Kidney epithelial cell (primary cell): ENCODE measurements around the gene BCAS4. TPM values are rescaled to one million over a fixed set of nuclear protein-coding genes. Genes with fewer than 3 reads are reported as not detected.

Source experiments
- DNase-seq: peaks from one replicate; pipeline ENCODE4 v3.0.0-alpha.2; 2010; ENCODE audit warnings: low read depth
- H3K27me3 ChIP-seq: 2 replicates; pipeline ENCODE4 v1.6.0; 2011; ENCODE audit warnings: low read length; ENCODE audit not compliant: control insufficient read depth, insufficient read depth
- H3K36me3 ChIP-seq: 2 replicates; pipeline ENCODE4 v1.5.1; 2011; ENCODE audit warnings: low read length; ENCODE audit not compliant: control insufficient read depth, insufficient read depth
- H3K4me3 ChIP-seq: 2 replicates; pipeline ENCODE4 v1.5.1; 2011; ENCODE audit warnings: low read depth, mild to moderate bottlenecking, control low read depth, low read length
- CTCF ChIP-seq: IDR thresholded peaks from 2 replicates; pipeline ENCODE4 v1.5.1; 2011; ENCODE audit warnings: mild to moderate bottlenecking, moderate library complexity, low read length, control low read depth, inconsistent platforms; ENCODE audit not compliant: insufficient read depth, poor library complexity, severe bottlenecking
- total RNA-seq: library from RNA; depleted of rRNA; stranded (reverse); fragments of >200 nt; gene quantifications from 2 replicates; pipeline ENCODE4 v1.2.3, GENCODE V29; 2015

BCAS4 gene
- total RNA-seq, 1 donor from 2014 or later = 28.0 TPM

- Histone ChIP-seq H3K36me3 (peaks cover 3% of the 10 kb centered on the region), H3K4me3 (no peak overlapping the region), H3K27me3 (no peaks in the 10 kb centered on the region)
- TF ChIP-seq CTCF = no peak
- DNase-seq = no peak
These were observed 98.8 kb downstream of the BCAS4 start for GRCh38 chr20:50893620-50894019.

GRCh38 chr20:50895111-50895830 lies 100.4 kb downstream of the BCAS4 start:
- Histone ChIP-seq H3K4me3 (no peak overlapping the region), H3K36me3 (peaks cover 2% of the 10 kb centered on the region), H3K27me3 (no peaks in the 10 kb centered on the region)
- DNase-seq = no peak
- no peak for TF ChIP-seq CTCF

GRCh38 chr20:50898475-50898874 lies 103.6 kb downstream of the BCAS4 start:
- Histone ChIP-seq H3K4me3 (no peak overlapping the region), H3K36me3 (peaks cover under 1% of the 10 kb centered on the region), H3K27me3 (no peaks in the 10 kb centered on the region)
- no peak for TF ChIP-seq CTCF
- DNase-seq = no peak

- H3K4me3 ChIP-seq = no peak overlapping the region
- H3K27me3 ChIP-seq = no peaks in the 10 kb centered on the region
- no peak for DNase-seq
- TF ChIP-seq CTCF = no peak
- no peaks in the 10 kb centered on the region for H3K36me3 ChIP-seq
These were observed 105.4 kb downstream of the BCAS4 start for GRCh38 chr20:50900261-50900660.

- no peaks in the 10 kb centered on the region for H3K27me3 ChIP-seq
- no peak overlapping the region for H3K4me3 ChIP-seq
- TF ChIP-seq CTCF = no peak
- H3K36me3 ChIP-seq = no peaks in the 10 kb centered on the region
- no peak for DNase-seq
These were observed 106.4 kb downstream of the BCAS4 start for GRCh38 chr20:50901301-50901700.
